ES-I3 (cell line): ENCODE measurements around the gene ZBTB47.

Experiments
- H3K36me3 ChIP-seq: 2 replicates; pipeline ENCODE4 v1.6.1; 2013; ENCODE audit warnings: mild to moderate bottlenecking, low read length, control low read depth, moderate library complexity; ENCODE audit not compliant: insufficient read depth
- H3K4me1 ChIP-seq: 2 replicates; pipeline ENCODE4 v1.6.1; 2013; ENCODE audit warnings: mild to moderate bottlenecking, control low read depth, low read length; ENCODE audit not compliant: insufficient read depth
- H3K9ac ChIP-seq: 2 replicates; pipeline ENCODE4 v1.6.1; 2013; ENCODE audit warnings: low read depth, mild to moderate bottlenecking, low read length, moderate library complexity
- H3K9me3 ChIP-seq: 2 replicates; pipeline ENCODE4 v1.6.1; 2013; ENCODE audit warnings: mild to moderate bottlenecking, low read length, moderate library complexity; ENCODE audit not compliant: control insufficient read depth, insufficient read depth

The ZBTB47 gene

GRCh38 chr3:42657675-42658074, 4.2 kb downstream of the ZBTB47 start:
- Histone ChIP-seq H3K4me1 (peaks cover 16% of the 10 kb centered on the region), H3K9ac (no peak overlapping the region), H3K9me3 (no peaks in the 10 kb centered on the region), H3K36me3 (no peaks in the 10 kb centered on the region)

- Histone ChIP-seq H3K9me3 (no peaks in the 10 kb centered on the region), H3K4me1 (peaks cover 10% of the 10 kb centered on the region), H3K9ac (no peak overlapping the region), H3K36me3 (no peaks in the 10 kb centered on the region)
These were observed 4.7 kb downstream of the ZBTB47 start for GRCh38 chr3:42658091-42658770.

- peaks cover 8% of the 10 kb centered on the region for H3K4me1 ChIP-seq
- no peaks in the 10 kb centered on the region for H3K36me3 ChIP-seq
- H3K9ac ChIP-seq, result no peak overlapping the region
- H3K9me3 ChIP-seq, result no peaks in the 10 kb centered on the region
These were observed 5.4 kb downstream of the ZBTB47 start for GRCh38 chr3:42658771-42659390.

- H3K4me1 ChIP-seq, result peaks cover 8% of the 10 kb centered on the region
- H3K36me3 ChIP-seq, result no peaks in the 10 kb centered on the region
- no peak overlapping the region for H3K9ac ChIP-seq
- H3K9me3 ChIP-seq, result no peaks in the 10 kb centered on the region
These were observed 6.1 kb downstream of the ZBTB47 start for GRCh38 chr3:42659451-42660130.

- Histone ChIP-seq H3K9ac (no peak overlapping the region), H3K9me3 (no peaks in the 10 kb centered on the region), H3K4me1 (peaks cover 7% of the 10 kb centered on the region), H3K36me3 (no peaks in the 10 kb centered on the region)
These were observed 6.7 kb downstream of the ZBTB47 start for GRCh38 chr3:42660131-42660715.

GRCh38 chr3:42660898-42661297, 7.4 kb downstream of the ZBTB47 start:
- Histone ChIP-seq H3K9ac (no peak overlapping the region), H3K36me3 (no peaks in the 10 kb centered on the region), H3K9me3 (no peaks in the 10 kb centered on the region), H3K4me1 (peaks cover under 1% of the 10 kb centered on the region; the same call in 1 of the 2 replicates)

- no peaks in the 10 kb centered on the region for H3K36me3 ChIP-seq
- H3K4me1 ChIP-seq, result no peaks in the 10 kb centered on the region
- no peaks in the 10 kb centered on the region for H3K9me3 ChIP-seq
- H3K9ac ChIP-seq, result no peak overlapping the region
These were observed 8.1 kb downstream of the ZBTB47 start for GRCh38 chr3:42661593-42662022.

- H3K9ac ChIP-seq, result no peak overlapping the region
- H3K9me3 ChIP-seq, result no peaks in the 10 kb centered on the region
- H3K4me1 ChIP-seq, result no peaks in the 10 kb centered on the region
- no peaks in the 10 kb centered on the region for H3K36me3 ChIP-seq
These were observed 8.7 kb downstream of the ZBTB47 start for GRCh38 chr3:42662037-42662812.

- Histone ChIP-seq H3K36me3 (no peaks in the 10 kb centered on the region), H3K9me3 (no peaks in the 10 kb centered on the region), H3K4me1 (no peaks in the 10 kb centered on the region), H3K9ac (no peak overlapping the region)
These were observed 9.5 kb downstream of the ZBTB47 start for GRCh38 chr3:42662813-42663535.

- Histone ChIP-seq H3K9me3 (no peaks in the 10 kb centered on the region), H3K9ac (no peak overlapping the region), H3K4me1 (no peaks in the 10 kb centered on the region), H3K36me3 (no peaks in the 10 kb centered on the region)
These were observed 10.3 kb downstream of the ZBTB47 start for GRCh38 chr3:42663581-42664437.

GRCh38 chr3:42664438-42664803, 10.9 kb downstream of the ZBTB47 start:
- no peaks in the 10 kb centered on the region for H3K9me3 ChIP-seq
- H3K9ac ChIP-seq, result no peak overlapping the region
- H3K4me1 ChIP-seq, result no peaks in the 10 kb centered on the region

GRCh38 chr3:42665050-42665878, 11.8 kb downstream of the ZBTB47 start:
- Histone ChIP-seq H3K4me1 (no peaks in the 10 kb centered on the region), H3K9ac (no peak overlapping the region), H3K9me3 (no peaks in the 10 kb centered on the region), H3K36me3 (no peaks in the 10 kb centered on the region)

More at GRCh38 chr3:42664438-42664803, 10.9 kb downstream of the ZBTB47 start:
- no peaks in the 10 kb centered on the region for H3K36me3 ChIP-seq
